H1 (cell line): ENCODE measurements around the gene HSDL2. TPM values are rescaled to one million over a fixed set of nuclear protein-coding genes. Genes with fewer than 3 reads are reported as not detected.

Experiments
- CTCF ChIA-PET: fragments of 300-600 bp; sonication (Branson Sonifier 250); formaldehyde crosslinking; loops from one replicate; lab custom pipeline; 2021; ENCODE audit not compliant: partially characterized antibody; lab: Charles Lee
- POLR2A ChIA-PET: fragments of 300-600 bp; sonication (Branson Sonifier 250); formaldehyde crosslinking; loops from one replicate; lab custom pipeline; 2021; ENCODE audit warnings: inconsistent platforms; ENCODE audit not compliant: partially characterized antibody; lab: Charles Lee
- DNase-seq, 2 experiments: peaks; one replicate each; pipeline versions ENCODE4 v3.0.0 to v3.0.0-alpha.2; 2010 to 2022; ENCODE audit warnings: low spot score in 2 of 2, low read depth in 1 of 2, mixed read lengths in 1 of 2
- FAIRE-seq: peaks from 2 replicates; lab custom pipeline; 2011; peaks lifted over from hg19 to GRCh38; lab: Jason Lieb, UNC
- H2AFZ ChIP-seq: 2 replicates; pipeline ENCODE4 v1.8.1; 2012; ENCODE audit warnings: low read length, inconsistent platforms
- H2AK5ac ChIP-seq: 2 replicates; pipeline ENCODE4 v1.6.1; 2013; ENCODE audit warnings: low read depth, low read length
- H2BK120ac ChIP-seq: replicated peaks from 2 replicates; pipeline ENCODE3; 2013; ENCODE audit warnings: low read depth, low read length, inconsistent platforms
- H2BK12ac ChIP-seq: 2 replicates; pipeline ENCODE4 v1.6.1; 2013; ENCODE audit warnings: low read depth, low read length
- H2BK15ac ChIP-seq: 2 replicates; pipeline ENCODE4 v1.6.1; 2013; ENCODE audit warnings: low read length
- H2BK20ac ChIP-seq: 2 replicates; pipeline ENCODE4 v1.6.1; 2013; ENCODE audit warnings: low read length
- H2BK5ac ChIP-seq: 2 replicates; pipeline ENCODE4 v1.6.1; 2013; ENCODE audit warnings: low read depth, low read length
- H3K14ac ChIP-seq: 2 replicates; pipeline ENCODE4 v1.6.1; 2013; ENCODE audit warnings: inconsistent platforms; ENCODE audit not compliant: insufficient read length
- H3K18ac ChIP-seq: 2 replicates; pipeline ENCODE4 v1.6.1; 2013; ENCODE audit warnings: low read length; ENCODE audit errors: extremely low read depth
- H3K23ac ChIP-seq: 2 replicates; pipeline ENCODE4 v1.6.1; 2013; ENCODE audit warnings: inconsistent platforms; ENCODE audit not compliant: insufficient read length
- H3K23me2 ChIP-seq: 2 replicates; pipeline ENCODE4 v1.6.1; 2013; ENCODE audit warnings: low read depth, low read length
- H3K27ac ChIP-seq: 2 replicates; pipeline ENCODE4 v1.6.1; 2011; ENCODE audit warnings: low read depth, low read length, inconsistent platforms
- H3K27me3 ChIP-seq, 4 experiments: replicated peaks in 1 of 4; 1 replicate in 1 of 4; 2 replicates in 3 of 4; pipeline versions ENCODE4 v1.6.1 to v1.8.1; 2011 to 2013; ENCODE audit warnings: low read length in 3 of 4, mild to moderate bottlenecking in 3 of 4, inconsistent platforms in 2 of 4, mixed read lengths in 2 of 4, moderate library complexity in 1 of 4; ENCODE audit not compliant: control insufficient read depth in 3 of 4, insufficient read depth in 3 of 4; ENCODE audit errors: extremely low read depth in 1 of 4
- H3K36me3 ChIP-seq, 4 experiments: 2 replicates each; pipeline versions ENCODE4 v1.6.1 to v1.8.1; 2011 to 2013; ENCODE audit warnings: mild to moderate bottlenecking in 4 of 4, low read length in 3 of 4, moderate library complexity in 2 of 4, control low read depth in 1 of 4, inconsistent platforms in 1 of 4; ENCODE audit not compliant: insufficient read depth in 4 of 4, control insufficient read depth in 2 of 4
- H3K4ac ChIP-seq: replicated peaks from 2 replicates; pipeline ENCODE3; 2013; ENCODE audit warnings: low read length, low read depth, mixed read lengths, inconsistent platforms; ENCODE audit not compliant: insufficient read length
- H3K4me1 ChIP-seq, 4 experiments: replicated peaks in 1 of 4; 1 replicate in 1 of 4; 2 replicates in 3 of 4; pipeline versions ENCODE4 v1.6.1 to v1.8.1; 2011 to 2013; ENCODE audit warnings: low read length in 3 of 4, inconsistent platforms in 2 of 4, mixed read lengths in 1 of 4; ENCODE audit not compliant: insufficient read depth in 4 of 4, control insufficient read depth in 3 of 4
- H3K4me2 ChIP-seq, 2 experiments: 2 replicates each; pipeline versions ENCODE4 v1.6.1 to v1.8.1; 2011 to 2013; ENCODE audit warnings: low read depth in 2 of 2, low read length in 2 of 2, control low read depth in 1 of 2, inconsistent platforms in 1 of 2, mild to moderate bottlenecking in 1 of 2; ENCODE audit not compliant: insufficient read depth in 1 of 2
- H3K4me3 ChIP-seq, 4 experiments: fragments of 200-600, 300-600 bp in 1 of 4; sonication (generic), shearing (Covaris generic), sonication (Bioruptor Twin) in 1 of 4; 2 replicates each; pipeline versions ENCODE4 v1.5.1 to v1.8.1; 2011 to 2016; ENCODE audit warnings: low read length in 4 of 4, low read depth in 3 of 4, control low read depth in 2 of 4, inconsistent platforms in 2 of 4, mild to moderate bottlenecking in 2 of 4, mixed read lengths in 1 of 4, moderate library complexity in 1 of 4; ENCODE audit not compliant: insufficient read depth in 2 of 4; ENCODE audit errors: extremely low read depth in 1 of 4
- H3K56ac ChIP-seq: replicated peaks from 2 replicates; pipeline ENCODE3; 2013; ENCODE audit warnings: low read depth, mild to moderate bottlenecking, mixed read lengths, low read length, inconsistent platforms; ENCODE audit not compliant: insufficient read length
- H3K79me1 ChIP-seq: 2 replicates; pipeline ENCODE4 v1.6.1; 2013; ENCODE audit warnings: low read depth, low read length, control low read depth
- H3K79me2 ChIP-seq, 2 experiments: 2 replicates each; pipeline versions ENCODE4 v1.6.1 to v1.8.1; 2012 to 2013; ENCODE audit warnings: low read length in 2 of 2, mild to moderate bottlenecking in 2 of 2, inconsistent platforms in 1 of 2; ENCODE audit not compliant: insufficient read depth in 2 of 2, control insufficient read depth in 1 of 2
- H3K9ac ChIP-seq, 4 experiments: replicated peaks in 1 of 4; 1 replicate in 1 of 4; 2 replicates in 3 of 4; pipeline versions ENCODE4 v1.6.1 to v1.8.1; 2011 to 2013; ENCODE audit warnings: low read depth in 3 of 4, low read length in 3 of 4, control low read depth in 2 of 4, mild to moderate bottlenecking in 2 of 4, moderate library complexity in 2 of 4, inconsistent platforms in 1 of 4; ENCODE audit errors: extremely low read depth in 1 of 4
- H3K9me3 ChIP-seq, 2 experiments: 2 replicates each; pipeline versions ENCODE4 v1.6.1 to v1.8.1; 2012 to 2013; ENCODE audit warnings: mild to moderate bottlenecking in 2 of 2, moderate library complexity in 2 of 2, control low read depth in 1 of 2, inconsistent platforms in 1 of 2, low read depth in 1 of 2, low read length in 1 of 2, mixed read lengths in 1 of 2; ENCODE audit not compliant: insufficient read depth in 2 of 2
- H4K20me1 ChIP-seq, 2 experiments: replicated peaks in 1 of 2; 2 replicates each; pipeline versions ENCODE3 to v1.8.1; 2011 to 2013; ENCODE audit warnings: inconsistent platforms in 2 of 2, low read length in 2 of 2, mild to moderate bottlenecking in 1 of 2; ENCODE audit not compliant: insufficient read depth in 2 of 2, control insufficient read depth in 1 of 2
- H4K5ac ChIP-seq: 2 replicates; pipeline ENCODE4 v1.6.1; 2013; ENCODE audit warnings: low read length, low read depth, mixed read lengths, inconsistent platforms; ENCODE audit not compliant: insufficient read length
- H4K8ac ChIP-seq: 2 replicates; pipeline ENCODE4 v1.8.0; 2013; ENCODE audit warnings: mild to moderate bottlenecking, moderate library complexity, low read length, inconsistent platforms; ENCODE audit not compliant: insufficient read depth; ENCODE audit errors: extremely low read depth
- H4K91ac ChIP-seq: replicated peaks from 2 replicates; pipeline ENCODE3; 2013; ENCODE audit warnings: low read length, mixed read lengths, inconsistent platforms; ENCODE audit not compliant: insufficient read length
- BRCA1 ChIP-seq: IDR thresholded peaks from 2 replicates; pipeline ENCODE4 v1.6.1; 2012; ENCODE audit warnings: low read depth, low read length, improper control_type of control experiment
- CHD1 ChIP-seq: IDR thresholded peaks from 2 replicates; pipeline ENCODE4 v1.6.1; 2012; ENCODE audit warnings: low read depth, low read length, improper control_type of control experiment
- CREB1 ChIP-seq: IDR thresholded peaks from 2 replicates; pipeline ENCODE4 v1.6.1; 2012; ENCODE audit warnings: inconsistent platforms
- CTBP2 ChIP-seq: IDR thresholded peaks from 2 replicates; pipeline ENCODE4 v1.7.0; 2011; ENCODE audit warnings: borderline replicate concordance, mild to moderate bottlenecking, moderate library complexity, mixed read lengths, low read length; ENCODE audit not compliant: insufficient read depth, insufficient read length
- EP300 ChIP-seq, 2 experiments: IDR thresholded peaks; 1 replicate in 1 of 2; 2 replicates in 1 of 2; pipeline ENCODE4 v1.6.1; 2011 to 2012; ENCODE audit warnings: low read depth in 2 of 2, low read length in 2 of 2, mild to moderate bottlenecking in 2 of 2, borderline replicate concordance in 1 of 2, inconsistent platforms in 1 of 2, moderate library complexity in 1 of 2
- KDM4A ChIP-seq: IDR thresholded peaks from one replicate; pipeline ENCODE4 v1.7.1; 2012; ENCODE audit warnings: low read depth, mild to moderate bottlenecking, moderate library complexity, low read length, inconsistent platforms; ENCODE audit not compliant: severe bottlenecking
- NANOG ChIP-seq: IDR thresholded peaks from 2 replicates; pipeline ENCODE4 v1.6.1; 2011; ENCODE audit warnings: low read length, low read depth, mild to moderate bottlenecking, inconsistent platforms; ENCODE audit not compliant: insufficient read depth, poor library complexity, severe bottlenecking
- RXRA ChIP-seq: IDR thresholded peaks from 2 replicates; pipeline ENCODE4 v1.6.1; 2011; ENCODE audit warnings: low read depth, mild to moderate bottlenecking, low read length, moderate library complexity; ENCODE audit not compliant: insufficient read depth
- SIN3A ChIP-seq, 2 experiments: IDR thresholded peaks in 1 of 2; conservative IDR thresholded peaks in 1 of 2; 2 replicates each; pipeline ENCODE4 v1.6.1; 2011 to 2012; ENCODE audit warnings: low read length in 2 of 2, improper control_type of control experiment in 1 of 2, low read depth in 1 of 2, mild to moderate bottlenecking in 1 of 2
- TCF12 ChIP-seq: IDR thresholded peaks from 2 replicates; pipeline ENCODE4 v1.6.1; 2011; ENCODE audit warnings: low read depth, mild to moderate bottlenecking, low read length
- WGBS, 2 experiments: shearing (Covaris generic) in 1 of 2; methylation state at CpG; one replicate each; pipeline versions ENCODE4 v1.1.6 to v1.1.7; 2013 to 2015; ENCODE audit warnings: low lambda C conversion rate in 2 of 2, mixed read lengths in 2 of 2, inconsistent platforms in 1 of 2, low coverage in 1 of 2, missing lambda C conversion rate in 1 of 2; ENCODE audit not compliant: insufficient replicate concordance in 2 of 2, insufficient coverage in 1 of 2, insufficient read length in 1 of 2; ENCODE audit errors: extremely low coverage in 1 of 2, missing lambda C conversion rate in 1 of 2; 5-methylcytosine and 5-hydroxymethylcytosine counted together
- polyA plus RNA-seq, 7 experiments: library from polyadenylated mRNA; depleted of rRNA in 3 of 7; stranded (reverse) in 5 of 7; unstranded in 2 of 7; fragments of >200 nt in 5 of 7; fragments of 200-250 nt in 2 of 7; gene quantifications; 1 replicate in 5 of 7; 2 replicates in 1 of 7; 4 replicates in 1 of 7; pipeline versions ENCODE4 v1.2.1 to v1.2.3, GENCODE V29; 2011 to 2013; ENCODE audit warnings: missing spikeins in 2 of 7, mixed read lengths in 2 of 7
- total RNA-seq: library from RNA; stranded (reverse); fragmentation: NEBNext Ultra II Directional; extraction: Animal tissue kit (Norgen Biotek cat#: 25700); gene quantifications from 2 replicates; pipeline ENCODE4 v1.2.1, GENCODE V29; 2021

Gene HSDL2
- total and polyA plus RNA-seq, 2 of the 8 experiments (the other 6 are each of a cell fraction or from before 2014, with no cell fraction given), result 6.6 to 15.4 TPM

DNA sequence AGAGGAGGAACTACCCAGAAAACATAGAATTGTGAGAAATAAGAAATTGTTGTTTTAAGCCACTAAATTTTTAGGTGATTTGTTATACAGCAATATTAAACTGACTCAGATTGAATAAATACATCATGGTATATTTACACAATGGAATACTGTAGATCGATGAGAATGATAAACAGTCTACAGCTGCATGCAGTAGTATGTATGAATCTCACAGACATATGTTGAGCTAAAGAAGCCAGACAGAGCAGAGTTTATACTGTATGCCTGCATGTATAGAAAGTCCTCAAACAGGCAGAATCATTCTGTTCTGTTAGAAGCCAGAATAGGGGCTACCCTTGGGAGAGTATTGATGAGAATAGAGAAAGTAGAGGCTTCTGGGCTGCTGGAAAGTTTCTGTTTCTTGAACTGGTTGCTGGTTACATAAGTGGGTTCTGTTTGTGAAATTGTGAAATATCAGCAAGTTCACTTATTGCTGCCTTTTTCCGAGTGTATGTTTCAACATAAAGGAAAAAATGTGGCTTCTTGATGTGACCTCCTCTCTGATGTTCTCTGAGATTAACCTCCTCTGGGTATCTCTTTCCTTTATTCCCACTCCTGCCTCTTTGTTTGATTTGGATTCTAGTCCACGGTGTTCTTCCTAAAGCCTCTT is 116.3 kb downstream of the HSDL2 start:
- TF ChIP-seq NANOG (no peak), TCF12 (no peak), CHD1 (no peak), CREB1 (no peak), KDM4A (no peak), EP300 (IDR thresholded peaks at IDR 0.05; ENCODE audit: borderline replicate concordance in 1 of 2, low read depth in 2 of 2, low read length in 2 of 2) (no peak), CTBP2 (no peak), RXRA (no peak), BRCA1 (no peak), SIN3A (conservative IDR thresholded peaks at IDR 0.05 in 1 of 2, IDR thresholded peaks at IDR 0.05 in 1 of 2; ENCODE audit: low read depth in 1 of 2, low read length in 2 of 2) (no peak)
- no peak for FAIRE-seq
- Histone ChIP-seq H3K23me2 (no peaks in the 10 kb centered on the region), H2BK12ac (no peak overlapping the region), H3K18ac (no peak overlapping the region), H4K91ac (no peak overlapping the region), H3K14ac (no peak overlapping the region), H2BK15ac (no peak overlapping the region), H3K9ac (no peak overlapping the region), H3K9me3 (peaks cover 2 to 9% of the 10 kb centered on the region in 2 experiments; a peak in 1 of 4 replicates), H2AK5ac (no peak overlapping the region), H3K79me2 (peaks cover 12 to 96% of the 10 kb centered on the region in 2 experiments; a peak in 3 of 4 replicates), H3K23ac (no peak overlapping the region), H3K27ac (no peak overlapping the region), H3K56ac (no peak overlapping the region), H3K4ac (no peak overlapping the region), H3K4me3 (no peak overlapping the region), H2BK120ac (no peak overlapping the region), H2AFZ (no peak overlapping the region), H3K4me1 (peaks cover 0 to 4% (median 2%) of the 10 kb centered on the region in 4 experiments; a peak in 3 of 7 replicates), H3K27me3 (no peaks in the 10 kb centered on the region), H3K79me1 (peaks cover 2% of the 10 kb centered on the region), H4K8ac (no peak overlapping the region), H3K36me3 (peaks cover 2 to 28% (median 11%) of the 10 kb centered on the region in 4 experiments; a peak in 6 of 8 replicates), H2BK5ac (no peak overlapping the region), H4K5ac (no peak overlapping the region), H2BK20ac (no peak overlapping the region), H3K4me2 (no peak overlapping the region; a peak in 1 of 4 replicates), H4K20me1 (peaks cover 0 to 7% of the 10 kb centered on the region in 2 experiments)
- 83% methylated on average over 3 of the region's 3 CpGs; no CpG with 5 or more reads in 1 of the 2 experiments for WGBS, 2 experiments
- ChIA-PET CTCF (interaction anchor here (0.7 to 1.3 kb wide), 2 partner anchors 9 to 38 kb away, joined by 3 to 4 read pairs; no protein-coding TSS in a partner anchor), POLR2A (interaction anchor here (1.1 to 1.2 kb wide), 2 partner anchors 13 to 14 kb away, joined by 3 to 4 read pairs; no protein-coding TSS in a partner anchor)
- no peak for DNase-seq
